NCI-H2107 treated with DMSO at 0.1 percent for 48 hours (cell line): ENCODE data around the gene KCNMA1.

Experiments used
- DNase-seq: peaks from one replicate; lab custom pipeline; 2025; ENCODE audit not compliant: unreplicated experiment; lab: John Stamatoyannopoulos, UW

The KCNMA1 gene

GRCh38 chr10:77230194-77230593 is 407.4 kb downstream of the KCNMA1 start:
- DNase-seq, result no peak

- DNase-seq, result no peak
These were observed 407.9 kb downstream of the KCNMA1 start for GRCh38 chr10:77229704-77230103.

GRCh38 chr10:77228559-77228958 is 409.0 kb downstream of the KCNMA1 start:
- peak; percentile 60 for DNase-seq

GRCh38 chr10:77226853-77227565 is 410.6 kb downstream of the KCNMA1 start:
- DNase-seq, result no peak

GRCh38 chr10:77226452-77226851 is 411.2 kb downstream of the KCNMA1 start:
- DNase-seq, result no peak

GRCh38 chr10:77226020-77226419 is 411.6 kb downstream of the KCNMA1 start:
- DNase-seq, result no peak

GRCh38 chr10:77223526-77224460 is 413.8 kb downstream of the KCNMA1 start:
- no peak for DNase-seq

GRCh38 chr10:77220150-77220549 is 417.5 kb downstream of the KCNMA1 start:
- no peak for DNase-seq

GRCh38 chr10:77219046-77219445 is 418.6 kb downstream of the KCNMA1 start:
- DNase-seq, result no peak

- no peak for DNase-seq
These were observed 422.8 kb downstream of the KCNMA1 start for GRCh38 chr10:77214799-77215198.

GRCh38 chr10:77212632-77213031 is 425.0 kb downstream of the KCNMA1 start:
- DNase-seq, result no peak

- DNase-seq, result no peak
These were observed 427.0 kb downstream of the KCNMA1 start for GRCh38 chr10:77210645-77211044.

- no peak for DNase-seq
These were observed 428.8 kb downstream of the KCNMA1 start for GRCh38 chr10:77208684-77209256.

GRCh38 chr10:77207828-77208185 is 429.8 kb downstream of the KCNMA1 start:
- no peak for DNase-seq

GRCh38 chr10:77207182-77207827 is 430.3 kb downstream of the KCNMA1 start:
- DNase-seq, result no peak

- DNase-seq, result no peak
These were observed 432.5 kb downstream of the KCNMA1 start for GRCh38 chr10:77205135-77205534.

GRCh38 chr10:77204171-77204570 is 433.4 kb downstream of the KCNMA1 start:
- DNase-seq, result no peak

- no peak for DNase-seq
These were observed 434.8 kb downstream of the KCNMA1 start for GRCh38 chr10:77202857-77203256.

GRCh38 chr10:77201135-77202106 is 436.2 kb downstream of the KCNMA1 start:
- DNase-seq, result no peak

- DNase-seq, result no peak
These were observed 440.1 kb downstream of the KCNMA1 start for GRCh38 chr10:77197544-77197943.
